ENCODE measurements around the gene IGFBP4.

IGFBP4 gene

GRCh38 chr17:40472733-40473452 lies 29.6 kb downstream of the IGFBP4 start:
- DNase-seq: no peak

DNA sequence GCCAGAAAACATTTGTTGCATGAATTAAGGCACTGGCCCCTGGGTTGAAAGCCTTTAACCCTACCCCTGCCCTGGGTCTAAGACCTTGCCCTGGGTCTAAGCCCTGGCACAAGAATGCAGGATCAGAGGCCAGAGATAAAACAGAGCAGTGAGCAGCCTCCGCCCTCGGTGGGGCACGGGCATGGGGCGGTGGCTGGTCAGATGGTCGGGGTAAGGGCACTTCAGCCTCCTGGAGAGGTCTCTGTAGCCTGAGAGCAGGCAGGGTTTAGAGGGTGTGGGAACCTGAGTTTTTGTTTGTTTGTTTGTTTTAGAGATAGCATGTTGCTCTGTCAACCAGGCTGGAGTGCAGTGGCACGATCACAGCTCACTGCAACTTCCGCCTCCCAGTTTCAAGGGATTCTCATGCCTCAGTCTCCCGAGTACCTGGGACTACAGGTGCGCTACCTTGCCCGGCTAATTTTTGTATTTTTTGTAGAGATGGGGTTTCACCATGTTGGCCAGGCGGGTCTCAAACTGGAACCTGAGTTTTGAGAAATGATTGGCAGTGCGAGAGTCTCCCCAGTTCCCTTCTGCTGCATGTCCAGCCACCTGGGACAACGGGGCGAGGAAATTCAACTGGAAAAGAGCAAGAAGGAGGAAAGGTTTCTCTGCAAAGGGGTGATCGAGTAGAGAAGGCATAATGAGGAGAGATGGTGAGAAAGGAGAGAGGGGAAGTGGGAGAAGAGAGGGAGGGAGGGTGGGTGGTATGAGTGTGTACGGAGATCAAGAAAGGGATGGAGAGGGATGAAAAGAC lies 30.5 kb downstream of the IGFBP4 start:
- DNase-seq: no peak

DNA sequence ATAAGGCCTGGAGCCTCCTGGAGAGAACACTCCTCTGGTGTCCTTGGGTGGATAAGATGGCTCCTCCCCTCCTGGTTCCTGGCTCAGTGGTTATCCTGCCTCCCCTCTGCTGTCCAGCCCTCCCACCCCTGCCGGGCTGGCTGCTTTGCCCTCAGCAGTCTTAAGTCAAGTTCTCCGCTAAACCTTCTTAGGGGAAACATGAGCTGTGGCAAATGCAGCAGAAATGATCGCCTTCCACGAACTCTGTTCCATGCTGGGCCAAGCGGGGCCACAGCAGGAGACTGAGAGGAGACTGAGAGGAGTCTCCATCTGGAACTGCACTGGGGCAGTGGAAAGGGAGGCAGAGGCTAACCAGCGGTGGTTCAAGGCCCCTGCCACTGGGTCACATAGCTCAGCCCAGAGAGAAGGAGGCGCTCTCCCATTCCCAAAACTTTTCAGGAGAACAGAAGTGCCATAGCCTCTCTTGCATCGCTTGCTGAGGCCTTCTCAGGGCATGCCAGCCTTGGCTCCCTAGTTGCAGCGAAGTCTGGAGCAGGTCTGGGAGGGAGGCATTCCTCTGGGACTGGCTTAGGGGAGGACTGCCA lies 31.3 kb downstream of the IGFBP4 start:
- DNase-seq: no peak

- no peak for DNase-seq
Observed at GRCh38 chr17:40475234-40475908, 32.1 kb downstream of the IGFBP4 start.

DNA sequence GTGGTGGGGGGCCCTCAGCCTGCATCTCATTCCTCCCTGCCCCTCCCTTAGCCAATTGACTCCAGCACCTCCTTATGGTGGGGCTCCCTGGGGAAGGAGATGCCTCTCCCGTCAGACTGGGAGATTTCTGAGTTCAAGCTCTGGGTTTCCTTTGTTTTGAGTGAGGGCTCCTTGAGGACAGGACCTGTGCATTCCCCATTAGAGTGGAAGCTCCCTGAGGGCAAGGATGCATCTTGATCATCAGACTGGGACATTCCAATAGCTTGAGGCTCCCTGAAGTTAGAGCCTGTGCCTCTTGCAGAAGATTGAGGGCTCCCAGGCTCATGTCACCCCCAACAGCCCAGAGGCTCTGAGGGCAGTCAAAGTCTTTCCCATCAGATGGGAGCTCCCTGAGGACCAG lies 34.5 kb downstream of the IGFBP4 start:
- no peak for DNase-seq

DNA sequence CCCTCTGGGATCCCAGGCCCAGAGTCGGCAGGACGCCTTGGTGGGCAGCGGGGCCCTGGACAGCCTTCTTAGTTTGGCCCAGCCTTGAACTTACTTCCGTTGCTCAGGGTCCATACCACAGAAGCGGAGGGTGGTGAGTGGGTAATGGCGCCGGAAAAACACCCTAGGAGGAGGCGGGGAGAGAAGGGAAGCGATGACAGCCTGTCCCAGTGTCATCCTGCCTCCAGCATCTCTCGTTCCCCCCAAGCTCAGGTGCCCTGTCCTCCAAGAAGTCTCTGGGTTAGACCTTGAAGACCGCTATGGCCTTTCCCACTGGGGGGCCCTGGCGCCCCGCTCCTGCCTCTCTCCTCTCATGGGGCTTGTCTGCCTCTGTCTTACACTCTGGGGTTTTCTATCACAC lies 35.2 kb downstream of the IGFBP4 start:
- no peak for DNase-seq

DNA sequence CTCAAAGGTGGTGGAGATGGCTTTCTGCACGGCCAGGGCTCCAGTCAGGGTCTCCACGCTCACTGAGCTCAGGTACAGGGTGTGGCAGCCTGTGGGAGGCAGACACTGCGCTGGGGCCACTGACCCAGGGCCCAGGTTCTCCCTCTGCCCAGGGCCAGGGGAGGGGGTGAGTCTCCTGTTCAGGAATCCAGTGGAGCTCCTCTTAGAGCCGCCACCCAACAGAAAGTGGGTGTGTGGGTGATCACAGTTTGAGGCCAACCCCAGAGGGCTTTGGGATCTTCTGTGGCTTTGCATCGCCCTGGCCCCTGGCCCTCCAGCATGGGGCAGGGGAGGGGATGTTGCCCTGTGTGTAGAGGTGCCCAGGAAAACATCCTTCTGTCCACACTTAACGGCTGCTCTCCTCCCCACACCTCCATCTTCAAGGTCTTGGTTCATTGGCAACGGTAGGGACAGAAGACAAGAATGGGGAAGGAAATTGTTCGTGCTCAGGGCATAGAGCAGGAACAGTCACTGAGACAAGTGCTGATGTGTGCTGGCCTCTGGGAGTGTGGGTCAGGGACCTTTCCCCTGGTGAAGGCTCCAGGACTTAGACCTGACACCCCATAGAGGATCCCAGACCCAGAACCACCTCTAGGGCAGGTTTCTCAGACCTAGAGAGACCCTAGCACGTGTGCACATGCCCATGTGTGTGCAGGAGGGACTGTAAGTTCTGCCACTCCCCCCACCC lies 36.7 kb downstream of the IGFBP4 start:
- DNase-seq: no peak

GRCh38 chr17:40480501-40481003 lies 37.3 kb downstream of the IGFBP4 start:
- DNase-seq: no peak

- no peak for DNase-seq
Observed at GRCh38 chr17:40481106-40481505, 37.9 kb downstream of the IGFBP4 start.

DNA sequence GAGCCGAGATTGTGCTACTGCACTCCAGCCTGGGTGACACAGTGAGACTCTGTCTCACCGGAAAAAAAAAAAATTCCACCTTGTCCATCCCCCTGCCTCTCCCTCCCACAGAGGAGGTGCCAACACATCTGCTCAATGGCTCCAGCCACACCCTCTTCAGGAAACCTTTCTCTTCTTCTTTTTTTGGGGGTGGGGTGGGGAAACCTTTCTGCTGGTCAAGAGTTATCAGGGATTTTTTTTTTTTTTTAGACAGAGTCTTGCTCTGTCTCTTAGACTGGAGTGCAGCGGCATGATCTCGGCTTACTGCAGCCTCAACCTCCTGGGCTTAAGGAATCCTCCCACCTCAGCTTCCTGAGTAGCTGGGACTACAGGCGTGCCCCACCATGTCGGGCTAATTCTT lies 39.5 kb downstream of the IGFBP4 start:
- DNase-seq: no peak

DNA sequence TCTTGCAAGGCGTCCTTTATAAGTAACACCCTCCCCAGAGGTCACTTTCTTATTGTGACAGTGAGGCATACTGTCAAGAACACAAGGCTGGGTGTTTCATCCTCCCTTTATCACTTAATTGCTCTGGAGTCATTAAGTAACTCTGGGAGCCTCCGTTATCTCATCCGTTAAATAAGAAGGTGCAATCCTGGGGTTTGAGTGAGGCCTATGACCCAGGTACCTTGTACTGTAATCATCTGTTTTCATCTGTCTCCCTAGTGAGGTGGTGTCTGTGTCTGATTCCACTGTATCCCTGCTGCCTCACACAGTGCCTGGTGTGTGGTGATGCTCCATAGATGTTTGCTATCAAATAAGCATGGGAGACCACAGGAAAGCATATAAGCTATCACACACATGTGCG lies 40.4 kb downstream of the IGFBP4 start:
- no peak for DNase-seq

GRCh38 chr17:40484285-40484972 lies 41.2 kb downstream of the IGFBP4 start:
- no peak for DNase-seq

DNA sequence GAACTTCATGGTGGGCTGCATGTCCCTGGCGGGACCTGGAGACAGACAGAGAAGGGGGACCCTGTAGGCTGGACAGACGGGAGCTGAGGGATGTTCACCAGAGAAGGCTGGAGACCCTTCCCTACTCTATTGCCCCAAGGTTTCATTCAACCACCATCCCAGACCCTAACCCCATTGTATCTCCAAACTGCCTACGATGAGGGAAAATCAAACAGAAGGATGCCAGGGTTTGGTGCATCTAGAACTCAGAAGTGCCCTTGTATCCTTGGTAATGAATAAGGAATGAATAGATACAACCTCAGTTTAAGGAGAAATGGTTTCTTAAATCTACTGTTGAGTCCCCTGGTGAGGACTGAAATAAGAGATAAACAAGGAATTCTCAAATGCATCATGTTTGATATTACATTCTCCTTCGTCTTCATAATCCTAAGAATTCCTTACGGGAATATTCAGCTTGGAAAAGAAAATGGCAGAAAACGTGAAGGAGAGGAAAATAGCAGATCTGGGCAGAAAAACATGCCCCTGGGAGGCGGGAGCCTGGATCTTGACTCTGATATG lies 41.8 kb downstream of the IGFBP4 start:
- no peak for DNase-seq

DNA sequence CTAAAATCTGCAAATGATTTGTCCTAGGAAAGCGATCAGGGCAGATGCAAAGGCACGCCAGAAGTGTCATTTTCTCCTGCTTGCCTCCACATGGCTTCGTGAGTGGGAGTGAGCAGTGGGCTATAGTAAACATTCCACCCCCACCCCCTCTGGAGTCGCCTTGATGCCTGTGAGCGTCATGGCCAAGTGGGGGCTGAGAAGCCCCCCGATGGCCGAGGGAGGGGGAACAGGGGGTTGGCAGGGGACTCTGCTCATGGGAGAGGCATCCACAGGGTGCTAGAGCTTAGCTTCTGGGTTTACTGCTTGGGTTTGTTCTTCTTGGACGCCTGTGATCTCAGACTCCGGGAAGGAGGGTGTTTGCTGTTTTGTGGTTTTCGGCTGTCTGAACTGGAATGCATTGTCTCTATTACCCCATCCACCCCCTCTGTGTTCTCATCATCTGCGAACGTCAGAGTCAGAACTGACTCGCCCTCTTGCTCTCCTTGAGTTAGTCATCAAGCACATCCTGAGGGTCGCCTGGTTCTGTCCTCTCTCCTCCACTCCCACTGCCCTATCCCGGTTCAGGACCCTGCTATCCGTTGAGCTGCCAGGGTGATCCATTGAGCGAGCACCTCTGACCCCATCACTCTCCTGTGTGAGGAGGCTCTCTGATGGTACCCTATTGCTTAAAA lies 42.7 kb downstream of the IGFBP4 start:
- DNase-seq: no peak

- no peak for DNase-seq
Observed at GRCh38 chr17:40486522-40487370, 43.5 kb downstream of the IGFBP4 start.

GRCh38 chr17:40487371-40488020 lies 44.2 kb downstream of the IGFBP4 start:
- no peak for DNase-seq

GRCh38 chr17:40490289-40490853 lies 47.1 kb downstream of the IGFBP4 start:
- no peak for DNase-seq

GRCh38 chr17:40490982-40491381 lies 47.7 kb downstream of the IGFBP4 start:
- DNase-seq: no peak

DNA sequence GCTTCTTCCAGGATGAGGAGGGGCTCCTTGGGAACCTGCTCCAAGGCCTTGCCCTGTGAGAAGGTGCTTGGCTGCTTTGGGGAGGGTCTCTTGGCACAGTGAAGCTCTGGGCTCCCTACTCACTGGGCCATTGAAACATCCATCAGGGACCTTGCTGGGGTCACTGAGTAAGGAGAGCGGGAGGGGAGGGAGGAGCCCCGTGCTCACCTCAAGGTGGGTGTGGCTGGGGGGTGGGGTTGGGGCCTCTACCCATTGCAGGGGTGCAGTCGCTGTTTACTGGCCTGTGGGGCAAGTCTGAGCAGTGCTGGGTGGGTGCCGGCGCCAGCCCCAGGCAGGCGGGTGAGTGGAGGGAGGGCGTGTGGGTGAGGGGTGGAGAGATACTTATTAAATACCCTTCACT lies 48.2 kb downstream of the IGFBP4 start:
- DNase-seq: no peak
